Spleen (tissue), 11 donors: ENCODE measurements around the gene HECW1. TPM values are rescaled to one million over a fixed set of nuclear protein-coding genes. Genes with fewer than 3 reads are reported as not detected.

ENCODE experiments used
- DNase-seq: peaks from one replicate; pipeline ENCODE4 v3.0.0-alpha.2; 2020
- H3K27ac ChIP-seq, 8 donors: fragments of 200-600 bp; sonication (generic) in 7 of 8; 1 replicate in 4 of 8; 2 replicates in 4 of 8; pipeline versions ENCODE4 v1.5.0 to v1.8.0; 2016 to 2021; ENCODE audit warnings: inconsistent platforms in 4 of 8, mild to moderate bottlenecking in 4 of 8, moderate library complexity in 1 of 8
- H3K27me3 ChIP-seq, 7 donors: fragments of 200-600 bp; sonication (generic) in 6 of 7; replicated peaks in 1 of 7; 1 replicate in 4 of 7; 2 replicates in 3 of 7; pipeline versions ENCODE4 v1.5.0 to v1.8.0; 2016 to 2021; ENCODE audit warnings: inconsistent platforms in 3 of 7, mild to moderate bottlenecking in 1 of 7
- H3K36me3 ChIP-seq, 6 donors: fragments of 200-600 bp; sonication (generic) in 5 of 6; 1 replicate in 4 of 6; 2 replicates in 2 of 6; pipeline versions ENCODE4 v1.5.0 to v1.8.0; 2016 to 2021; ENCODE audit warnings: inconsistent platforms in 2 of 6
- H3K4me1 ChIP-seq, 6 donors: fragments of 200-600 bp; sonication (generic) in 5 of 6; 1 replicate in 3 of 6; 2 replicates in 3 of 6; pipeline versions ENCODE4 v1.5.0 to v1.8.0; 2016 to 2021; ENCODE audit warnings: inconsistent platforms in 3 of 6
- H3K4me3 ChIP-seq, 8 donors: fragments of 200-600 bp; sonication (generic) in 7 of 8; 1 replicate in 4 of 8; 2 replicates in 4 of 8; pipeline versions ENCODE4 v1.5.0 to v1.8.0; 2016 to 2021; ENCODE audit warnings: inconsistent platforms in 4 of 8, mild to moderate bottlenecking in 4 of 8, moderate library complexity in 2 of 8
- H3K9me3 ChIP-seq, 8 donors: fragments of 200-600 bp; sonication (generic) in 7 of 8; 1 replicate in 4 of 8; 2 replicates in 4 of 8; pipeline versions ENCODE4 v1.5.0 to v1.8.0; 2016 to 2021; ENCODE audit warnings: inconsistent platforms in 4 of 8
- POLR2A ChIP-seq, 3 donors: fragments of 450-650 bp; IDR thresholded peaks; one replicate each; pipeline ENCODE4 v1.5.1; 2017; ENCODE audit warnings: antibody characterized with exemption in 3 of 3, mild to moderate bottlenecking in 1 of 3
- POLR2AphosphoS5 ChIP-seq, 3 donors: sonication (generic); formaldehyde crosslinking; IDR thresholded peaks; one replicate each; pipeline ENCODE4 v1.5.1; 2017; ENCODE audit warnings: antibody characterized with exemption in 3 of 3
- WGBS, 5 donors: extraction: QIAGEN DNeasy Blood & Tissue Kit in 3 of 5; methylation state at CpG; one replicate each; pipeline versions ENCODE4 v1.1.5 to v1.1.7; 2013 to 2018; 5-methylcytosine and 5-hydroxymethylcytosine counted together
- intact Hi-C: fragments of 100-400 bp; cut with DNase I; formaldehyde crosslinking; loops from one replicate; pipeline ENCODE4 v1.15.0; 2023; ENCODE audit warnings: low total_unique reads
- polyA plus RNA-seq, 3 donors: library from polyadenylated mRNA; stranded (reverse); fragments of 200-250 nt; gene quantifications; one replicate each; pipeline ENCODE4 v1.2.1, GENCODE V29; 2013
- total RNA-seq, 7 donors: library from RNA; depleted of rRNA in 3 of 7; stranded (reverse); fragments of >200 nt in 3 of 7; fragmentation: NEBNext Ultra II Directional in 4 of 7; extraction: Animal tissue kit (Norgen Biotek cat#: 25700) in 4 of 7; gene quantifications; one replicate each; pipeline versions ENCODE4 v1.1.0 to v1.2.1, GENCODE V29; 2016 to 2021
- TF ChIP-seq, protein P1 (sequence below), 11 experiments: fragments of 200-600 bp in 7 of 11; fragments of 450-650 bp in 4 of 11; sonication (generic) in 4 of 11; IDR thresholded peaks in 8 of 11; conservative IDR thresholded peaks in 3 of 11; 1 replicate in 7 of 11; 2 replicates in 4 of 11; pipeline versions ENCODE4 v1.4.0 to v1.8.0; 2016 to 2021; ENCODE audit warnings: antibody characterized with exemption in 11 of 11, inconsistent platforms in 4 of 11, mild to moderate bottlenecking in 1 of 11
- donor health status: healthy with polysubstance abuse.
- donor health status: DM: no; HTN: no; CAD: no; lungs with moderate emphysema.
- donor health status: DM: no; HTN: no; CAD: no.
- donor health status: Bipolar disorder and iron deficiency.
- donor health status: healthy.
- donor health status: DM: no; HTN: no; CAD: no.
- donor health status: DM: yes; HTN: yes; CAD: no.

The HECW1 gene
- total and polyA plus RNA-seq, 10 donors, result 0.03 to 1.5 (median 0.40) TPM; not detected in 1

- TF ChIP-seq, protein P1, sequence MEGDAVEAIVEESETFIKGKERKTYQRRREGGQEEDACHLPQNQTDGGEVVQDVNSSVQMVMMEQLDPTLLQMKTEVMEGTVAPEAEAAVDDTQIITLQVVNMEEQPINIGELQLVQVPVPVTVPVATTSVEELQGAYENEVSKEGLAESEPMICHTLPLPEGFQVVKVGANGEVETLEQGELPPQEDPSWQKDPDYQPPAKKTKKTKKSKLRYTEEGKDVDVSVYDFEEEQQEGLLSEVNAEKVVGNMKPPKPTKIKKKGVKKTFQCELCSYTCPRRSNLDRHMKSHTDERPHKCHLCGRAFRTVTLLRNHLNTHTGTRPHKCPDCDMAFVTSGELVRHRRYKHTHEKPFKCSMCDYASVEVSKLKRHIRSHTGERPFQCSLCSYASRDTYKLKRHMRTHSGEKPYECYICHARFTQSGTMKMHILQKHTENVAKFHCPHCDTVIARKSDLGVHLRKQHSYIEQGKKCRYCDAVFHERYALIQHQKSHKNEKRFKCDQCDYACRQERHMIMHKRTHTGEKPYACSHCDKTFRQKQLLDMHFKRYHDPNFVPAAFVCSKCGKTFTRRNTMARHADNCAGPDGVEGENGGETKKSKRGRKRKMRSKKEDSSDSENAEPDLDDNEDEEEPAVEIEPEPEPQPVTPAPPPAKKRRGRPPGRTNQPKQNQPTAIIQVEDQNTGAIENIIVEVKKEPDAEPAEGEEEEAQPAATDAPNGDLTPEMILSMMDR (IDR thresholded peaks at IDR 0.05 in 8 of 11, conservative IDR thresholded peaks at IDR 0.05 in 3 of 11), result no peak
- no peak for TF ChIP-seq POLR2A (IDR thresholded peaks at IDR 0.05)
- Histone ChIP-seq H3K27ac (no peak overlapping the region), H3K4me3 (no peak overlapping the region), H3K9me3 (no peaks in the 10 kb centered on the region), H3K27me3 (peaks cover 0 to 19% (median 0%) of the 10 kb centered on the region in 7 donors), H3K36me3 (no peaks in the 10 kb centered on the region), H3K4me1 (peaks cover 0 to 9% (median 0%) of the 10 kb centered on the region in 6 donors)
- no peak for DNase-seq
- intact Hi-C loops, result no loop called here
- 65 to 89% (median 76%) methylated on average over 1 of the region's 1 CpG for WGBS, 5 donors
Observed at GRCh38 chr7:43462836-43463235, 350.4 kb downstream of the HECW1 start.

GRCh38 chr7:43463401-43463980, 351.0 kb downstream of the HECW1 start:
- intact Hi-C loops, result no loop called here
- Histone ChIP-seq H3K4me1 (peaks cover 0 to 9% (median 0%) of the 10 kb centered on the region in 6 donors), H3K36me3 (no peaks in the 10 kb centered on the region), H3K27me3 (peaks cover 0 to 19% (median 0%) of the 10 kb centered on the region in 7 donors), H3K4me3 (no peak overlapping the region), H3K9me3 (no peaks in the 10 kb centered on the region), H3K27ac (no peak overlapping the region)
- TF ChIP-seq POLR2A (IDR thresholded peaks at IDR 0.05) (no peak), POLR2AphosphoS5 (IDR thresholded peaks at IDR 0.05) (no peak)
- TF ChIP-seq, protein P1 (IDR thresholded peaks at IDR 0.05 in 8 of 11, conservative IDR thresholded peaks at IDR 0.05 in 3 of 11), result no peak
- DNase-seq, result no peak
- 75 to 85% (median 82%) methylated on average over 8 of the region's 8 CpGs for WGBS, 5 donors

DNA sequence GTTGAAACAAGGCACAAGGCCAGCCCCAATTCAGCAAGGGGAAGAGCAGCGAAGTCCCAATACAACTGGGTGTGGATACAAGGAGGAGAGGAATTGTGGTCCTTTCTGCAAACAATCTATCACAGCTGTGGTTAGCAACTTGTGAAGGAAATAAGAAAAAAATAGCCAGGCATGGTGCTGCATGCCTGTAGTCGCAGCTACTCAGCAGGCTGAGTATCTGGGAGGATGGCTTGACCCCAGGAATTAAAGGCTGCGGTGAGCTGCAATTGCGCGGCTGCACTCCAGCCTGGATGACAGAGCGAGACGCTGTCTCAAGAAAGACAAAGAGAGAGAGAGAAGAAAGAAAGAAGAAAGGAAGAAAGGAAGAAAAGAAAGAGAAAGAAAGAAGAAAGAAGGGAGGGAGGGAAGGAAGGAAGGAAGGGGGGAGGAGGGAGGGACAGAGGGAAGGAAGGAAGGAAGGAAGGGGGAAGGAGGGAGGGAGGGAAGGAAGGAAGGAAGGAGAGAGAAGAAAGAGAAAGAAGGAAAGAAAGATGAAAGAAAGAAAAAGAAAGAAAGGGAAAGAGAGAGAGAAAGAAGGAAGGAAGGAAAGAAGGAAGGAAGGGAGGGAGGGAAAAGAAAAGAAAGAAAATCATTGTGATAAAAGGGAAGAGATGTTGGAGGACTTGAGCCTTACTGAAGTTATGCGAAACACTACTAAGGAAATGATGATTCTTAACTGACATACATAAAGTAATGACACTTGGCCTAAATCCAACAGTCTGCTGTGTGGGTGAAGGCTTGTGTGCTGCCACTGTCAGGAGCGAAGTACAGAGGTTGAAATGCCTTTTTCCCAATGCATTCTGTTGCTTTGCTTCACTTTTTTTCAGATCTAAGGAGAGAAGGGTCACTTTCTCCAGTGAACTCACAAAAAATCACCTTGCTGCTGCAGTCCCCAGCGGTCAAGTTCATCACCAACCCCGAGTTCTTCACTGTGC, 353.4 kb downstream of the HECW1 start:
- intact Hi-C loops, result no loop called here
- Histone ChIP-seq H3K27ac (no peak overlapping the region), H3K4me1 (peaks cover 0 to 9% (median 0%) of the 10 kb centered on the region in 6 donors), H3K27me3 (peaks cover 0 to 19% (median 0%) of the 10 kb centered on the region in 7 donors), H3K4me3 (no peak overlapping the region), H3K9me3 (no peaks in the 10 kb centered on the region), H3K36me3 (no peaks in the 10 kb centered on the region)
- TF ChIP-seq POLR2A (IDR thresholded peaks at IDR 0.05), result no peak
- DNase-seq, result no peak
- 69 to 73% (median 72%) methylated on average over 11 of the region's 11 CpGs for WGBS, 5 donors

- Histone ChIP-seq H3K4me1 (peaks cover 0 to 9% (median 0%) of the 10 kb centered on the region in 6 donors), H3K27me3 (peaks cover 0 to 17% (median 0%) of the 10 kb centered on the region in 7 donors), H3K36me3 (no peaks in the 10 kb centered on the region), H3K4me3 (no peak overlapping the region), H3K27ac (no peak overlapping the region), H3K9me3 (no peaks in the 10 kb centered on the region)
- DNase-seq, result no peak
- intact Hi-C loops, result no loop called here
- TF ChIP-seq POLR2A (IDR thresholded peaks at IDR 0.05), result no peak
- TF ChIP-seq, protein P1 (IDR thresholded peaks at IDR 0.05 in 8 of 11, conservative IDR thresholded peaks at IDR 0.05 in 3 of 11), result no peak
- no peak for TF ChIP-seq POLR2AphosphoS5 (IDR thresholded peaks at IDR 0.05)
- 80 to 91% (median 88%) methylated on average over 5 of the region's 5 CpGs for WGBS, 5 donors
Observed at GRCh38 chr7:43467406-43467805, 355.0 kb downstream of the HECW1 start.
